SK-N-SH treated with all-trans-retinoic acid at 6 μM for 48 hours (cell line): ENCODE results near the gene SNRPN.
"Not testable (repeated sequence)": the region's sequence is repeated elsewhere in the genome, so short reads cannot be mapped to it uniquely, and the experiment has no call there.

Experiments
- GLIS3 ChIP-seq: fragments of 250-450 bp; sonication (Bioruptor Pico); IDR thresholded peaks from 2 replicates; pipeline ENCODE4 v1.5.0; 2020; ENCODE audit warnings: mild to moderate bottlenecking, moderate library complexity
- PATZ1 ChIP-seq: fragments of 250-450 bp; sonication (Bioruptor Pico); IDR thresholded peaks from 2 replicates; pipeline ENCODE4 v1.8.0; 2020; ENCODE audit warnings: mild to moderate bottlenecking, moderate library complexity, borderline replicate concordance
- RARB ChIP-seq: fragments of 250-450 bp; sonication (Bioruptor Pico); IDR thresholded peaks from 2 replicates; pipeline ENCODE4 v1.8.0; 2021; ENCODE audit warnings: mild to moderate bottlenecking, moderate library complexity
- ZNF8 ChIP-seq: fragments of 450-650 bp; formaldehyde crosslinking; IDR thresholded peaks from 2 replicates; pipeline ENCODE4 v1.5.0; 2020; ENCODE audit warnings: mild to moderate bottlenecking, moderate library complexity

GRCh38 chr15:24938224-24938623 lies 16.6 kb upstream of the SNRPN start:
- not testable (repeated sequence) for TF ChIP-seq GLIS3; PATZ1; RARB (CRISPR knock-in tag); ZNF8 (CRISPR knock-in tag)
